ENCODE results near the gene DCAF5. TPM values are rescaled to one million over a fixed set of nuclear protein-coding genes. Genes with fewer than 3 reads are reported as not detected.

Gene DCAF5
- polyA plus RNA-seq, 4 donors = 55.6 to 62.9 (median 59.8) TPM

DNA sequence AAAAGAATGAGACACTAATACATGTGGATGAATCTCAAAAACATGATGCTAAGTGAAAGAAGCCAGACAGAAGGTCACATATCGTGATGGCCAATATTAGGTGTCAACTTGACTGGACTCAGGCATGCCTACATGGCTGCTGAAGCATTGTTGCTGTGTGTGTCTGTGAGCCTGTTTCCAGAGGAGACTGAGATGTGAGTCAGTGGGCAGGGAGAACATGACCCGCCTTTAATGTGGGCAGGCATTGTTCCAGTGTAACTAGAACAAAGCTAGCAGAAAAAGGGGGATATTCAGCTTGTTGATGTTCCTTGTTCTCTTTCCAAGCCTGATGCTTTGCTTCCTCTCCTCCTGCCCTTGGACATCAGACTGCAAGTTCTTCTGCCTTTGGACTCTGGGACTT, 47.6 kb downstream of the DCAF5 start:
- no peak for DNase-seq (ENCODE audit: low read depth in 4 of 4, low spot score in 3 of 4)

DNA sequence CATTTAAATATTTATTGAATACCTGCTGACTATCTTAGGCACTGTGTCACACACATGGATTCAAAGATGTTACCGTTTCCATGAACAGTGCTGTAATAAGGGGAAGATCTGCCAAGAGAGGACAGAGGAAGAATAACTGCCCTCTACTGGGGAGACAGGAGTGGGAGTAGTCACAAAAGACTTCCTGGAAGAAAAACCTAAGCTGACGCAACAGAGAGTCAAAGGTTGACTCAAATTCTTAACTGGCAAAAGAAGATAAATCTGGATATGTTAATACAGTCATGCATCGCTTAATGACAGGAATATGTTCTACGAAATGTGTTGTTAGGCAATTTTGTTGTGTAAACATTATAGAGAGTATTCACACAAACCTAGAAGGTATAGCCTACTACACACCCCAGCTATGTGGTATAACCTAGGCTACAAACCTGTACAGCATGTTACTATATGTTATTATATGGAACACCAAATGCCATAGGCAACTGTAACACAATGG, 51.5 kb downstream of the DCAF5 start:
- no peak for DNase-seq (ENCODE audit: low read depth in 4 of 4, low spot score in 3 of 4)

DNA sequence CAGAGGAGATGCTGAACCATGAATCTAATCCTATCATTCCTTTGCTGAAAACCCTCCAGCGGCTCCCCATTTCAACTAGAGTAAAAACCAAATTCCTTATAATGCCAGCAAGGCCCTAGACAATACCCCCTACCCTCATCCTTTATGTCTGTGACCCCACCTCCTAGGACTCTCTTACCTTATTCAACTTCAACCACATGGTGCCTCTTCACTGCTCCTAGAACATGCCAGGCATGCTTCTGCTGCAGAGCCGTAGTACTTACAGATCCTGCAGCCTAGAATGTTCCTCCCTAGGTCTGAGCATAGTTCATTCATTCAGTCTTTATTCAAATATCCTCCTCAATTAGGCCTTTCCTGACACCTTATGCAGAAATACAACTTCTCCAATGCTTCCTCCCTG, 54.9 kb downstream of the DCAF5 start:
- no peak for DNase-seq (ENCODE audit: low read depth in 4 of 4, low spot score in 3 of 4)

DNA sequence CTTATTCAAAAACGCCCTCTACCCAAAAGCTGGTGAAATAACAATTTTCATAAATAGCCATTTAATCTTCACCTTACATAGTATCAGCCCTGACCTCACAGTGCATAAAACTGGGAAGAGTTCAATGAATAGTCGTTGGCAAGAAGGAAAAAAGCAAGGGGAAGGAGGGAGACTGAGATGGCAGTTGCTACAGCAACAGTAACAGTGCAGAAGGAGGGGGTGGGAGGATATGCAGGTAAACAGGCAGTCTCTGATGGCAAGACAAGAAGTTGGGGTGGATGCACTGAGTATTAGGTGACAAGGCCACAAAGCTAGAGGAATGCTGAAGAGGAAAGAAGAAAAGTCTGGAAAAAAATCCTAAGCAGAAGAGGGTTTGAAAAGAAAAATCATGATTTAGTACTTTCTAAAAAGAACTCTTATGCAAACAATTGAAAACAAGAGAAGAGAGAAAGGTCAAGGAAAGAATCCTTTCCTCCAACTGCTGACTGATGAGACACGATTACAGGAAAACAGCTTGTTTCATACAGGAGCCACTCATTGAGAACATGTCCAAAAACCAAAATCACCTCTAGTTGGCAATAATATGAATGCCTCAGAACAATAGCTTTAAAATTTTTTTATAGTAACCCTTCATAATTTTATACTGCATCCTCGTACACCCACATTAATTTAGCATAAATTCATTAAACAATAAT, 56.0 kb downstream of the DCAF5 start:
- DNase-seq (ENCODE audit: low read depth in 4 of 4, low spot score in 3 of 4) = no peak

DNA sequence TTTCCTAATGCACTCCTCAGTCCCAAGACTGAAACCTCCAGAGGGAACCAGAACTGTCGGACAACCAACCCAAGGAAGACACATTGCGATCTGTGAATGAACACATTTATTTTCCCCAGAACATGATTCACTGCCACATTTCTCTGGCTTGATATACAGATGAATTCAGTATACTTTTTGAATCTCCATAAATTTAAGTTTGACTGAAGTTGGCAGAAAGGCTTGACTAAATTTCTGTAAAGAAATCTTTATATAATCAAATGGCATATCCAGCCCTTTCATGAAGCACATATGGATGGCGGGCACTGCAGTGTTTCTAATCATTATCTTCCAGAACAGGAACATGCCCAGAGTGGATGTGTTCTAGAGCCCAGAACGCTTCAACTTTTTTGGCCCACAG, 56.7 kb downstream of the DCAF5 start:
- DNase-seq (ENCODE audit: low read depth in 4 of 4, low spot score in 3 of 4) = no peak

DNA sequence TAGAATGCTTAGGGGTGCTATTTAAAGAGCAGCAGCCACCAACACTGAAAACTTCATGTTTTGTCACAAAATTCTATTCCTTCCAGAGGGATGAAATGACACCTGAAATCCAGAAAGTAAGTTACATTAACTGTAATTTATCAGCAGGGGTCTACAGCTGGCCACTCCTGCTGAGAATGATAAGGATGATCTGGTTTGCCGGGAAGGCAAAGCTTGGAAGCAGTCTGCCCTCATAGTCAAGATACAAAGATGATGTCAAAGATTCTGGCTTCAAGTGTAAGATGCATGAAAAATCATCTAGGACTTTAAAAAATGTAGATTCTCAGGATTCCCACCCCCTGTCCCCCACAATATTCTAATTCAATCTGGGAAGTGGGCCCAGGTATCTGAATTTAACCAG, 58.4 kb downstream of the DCAF5 start:
- DNase-seq (ENCODE audit: low read depth in 4 of 4, low spot score in 3 of 4) = no peak

DNA sequence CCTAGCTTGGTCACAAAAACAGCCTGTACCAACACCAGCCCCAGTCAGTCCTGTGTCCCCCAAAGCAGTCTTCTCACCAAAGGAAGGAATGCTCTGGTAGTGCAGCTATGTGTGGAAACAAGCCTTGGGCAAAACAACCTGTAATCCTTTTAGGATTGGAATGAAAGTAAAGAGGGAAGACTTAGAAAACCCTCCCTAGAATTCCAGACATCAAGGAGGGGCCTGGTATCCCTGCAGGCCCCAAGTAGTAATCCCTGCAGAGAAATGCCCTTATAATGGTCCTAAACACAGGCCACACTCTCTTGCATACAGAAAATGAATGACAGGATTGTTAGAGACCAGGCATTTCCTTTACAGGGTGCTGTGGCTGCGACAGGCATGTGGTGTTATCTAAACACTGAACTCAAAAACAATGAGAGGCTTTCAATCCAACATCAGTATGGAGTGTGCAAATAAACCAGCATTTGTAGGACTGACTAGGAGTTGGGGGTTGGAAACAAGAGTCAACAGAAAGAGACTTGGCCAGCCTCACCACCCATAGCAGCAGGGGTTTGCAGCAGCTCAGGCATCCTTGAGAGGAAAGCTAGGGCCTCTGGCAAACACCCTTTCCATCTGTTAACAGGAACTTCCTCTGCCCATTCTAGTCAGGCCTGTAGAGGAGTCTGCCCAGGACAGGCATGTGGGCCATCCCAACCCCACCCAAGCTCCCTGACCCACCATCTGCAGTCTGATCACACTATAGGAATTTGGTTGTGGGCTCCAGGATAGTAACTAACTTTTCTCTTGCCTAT, 59.1 kb downstream of the DCAF5 start:
- DNase-seq (ENCODE audit: low read depth in 4 of 4, low spot score in 3 of 4) = no peak

DNA sequence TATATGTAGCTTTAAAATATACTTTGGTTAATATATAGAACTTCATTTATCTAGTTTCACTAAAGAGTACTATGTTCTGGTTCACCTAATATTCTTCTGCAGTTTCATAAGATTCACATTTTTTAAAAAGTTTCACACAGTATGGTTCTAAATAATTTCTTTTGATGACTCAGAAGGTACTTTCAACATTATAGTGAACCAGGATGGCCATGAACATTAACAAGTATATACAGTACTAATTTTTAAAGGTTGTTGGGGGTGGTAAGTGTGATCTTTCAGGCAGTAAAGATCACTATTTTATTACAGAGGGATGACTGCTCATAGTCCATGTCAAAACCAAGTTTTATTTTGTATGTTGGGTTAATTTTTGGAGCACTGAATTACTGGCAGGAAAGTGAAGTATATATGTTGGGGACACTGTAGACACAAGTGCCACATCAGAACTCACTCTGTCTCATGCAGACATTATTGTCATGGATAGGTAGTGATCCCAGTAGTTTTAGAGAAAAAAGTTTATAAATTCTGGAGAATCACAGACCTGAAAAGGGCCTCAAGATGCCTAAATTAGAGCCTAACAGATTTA, 60.0 kb downstream of the DCAF5 start:
- DNase-seq (ENCODE audit: low read depth in 4 of 4, low spot score in 3 of 4) = no peak

DNA sequence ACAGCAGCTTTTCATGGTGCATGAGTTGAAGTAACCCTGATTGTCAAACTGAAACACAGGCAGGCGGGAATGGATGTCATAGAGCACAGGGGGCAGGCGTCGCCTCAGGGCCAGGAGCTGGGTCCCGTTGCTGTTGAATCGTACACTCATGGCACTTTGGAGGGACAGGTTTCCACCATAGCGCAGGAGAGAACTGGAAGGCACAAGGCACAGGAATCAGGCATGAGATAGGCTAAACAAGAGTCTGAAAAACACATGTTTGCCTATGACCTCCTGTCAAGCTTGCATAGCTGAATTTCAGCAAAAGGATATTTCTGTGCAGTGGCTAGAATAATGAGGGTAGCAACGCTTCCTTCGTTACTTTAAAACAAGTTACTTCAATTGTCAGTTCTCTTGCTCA, 61.2 kb downstream of the DCAF5 start:
- no peak for DNase-seq (ENCODE audit: low read depth in 4 of 4, low spot score in 3 of 4)

DNA sequence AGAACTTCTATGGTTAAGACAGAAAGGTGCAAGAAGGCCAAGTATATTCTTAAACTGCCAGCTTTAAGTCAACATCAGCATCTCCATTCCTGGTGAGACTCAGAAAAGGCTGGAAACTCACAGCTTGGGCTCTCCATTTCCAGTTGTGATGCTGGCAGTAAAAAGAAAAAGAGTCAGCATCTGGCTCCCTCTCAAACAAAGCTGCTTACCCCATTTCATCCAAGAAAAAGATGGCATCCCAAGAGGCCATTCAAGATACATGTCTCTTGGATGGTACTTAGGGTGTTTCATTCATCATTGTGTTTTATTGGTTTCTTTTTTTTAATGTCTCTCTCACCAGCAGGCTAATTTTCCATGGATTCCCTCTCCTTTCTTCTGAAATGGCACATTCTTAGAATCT, 61.9 kb downstream of the DCAF5 start:
- DNase-seq (ENCODE audit: low read depth in 4 of 4, low spot score in 3 of 4) = no peak

DNA sequence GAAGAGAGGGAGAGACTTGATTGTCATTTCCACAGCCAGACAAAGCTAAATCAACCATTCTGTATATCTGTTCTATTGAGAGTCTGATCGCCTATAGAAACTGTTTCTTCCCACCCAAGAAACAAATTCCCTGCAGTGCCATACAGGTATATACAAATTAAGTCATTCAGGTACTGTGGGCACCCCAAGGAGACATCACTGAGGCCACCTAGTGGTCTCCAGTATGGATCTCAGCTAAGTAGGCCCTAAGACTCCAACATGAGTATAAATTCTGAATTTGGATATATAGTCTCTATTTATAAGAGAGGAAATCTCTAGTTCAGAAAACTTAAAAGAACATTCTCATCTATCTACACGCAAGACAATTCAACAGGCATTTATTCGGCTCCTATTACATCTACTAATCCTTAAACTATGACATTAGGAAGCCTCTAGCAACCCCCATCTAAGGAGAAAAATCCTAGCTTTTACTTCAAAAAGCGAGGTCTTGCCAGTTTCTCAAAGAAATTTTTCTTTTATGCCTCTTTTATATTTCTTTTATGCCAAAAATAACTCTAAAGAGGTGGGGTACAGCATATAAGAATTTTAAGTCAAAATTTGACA, 62.6 kb downstream of the DCAF5 start:
- no peak for DNase-seq (ENCODE audit: low read depth in 4 of 4, low spot score in 3 of 4)

DNA sequence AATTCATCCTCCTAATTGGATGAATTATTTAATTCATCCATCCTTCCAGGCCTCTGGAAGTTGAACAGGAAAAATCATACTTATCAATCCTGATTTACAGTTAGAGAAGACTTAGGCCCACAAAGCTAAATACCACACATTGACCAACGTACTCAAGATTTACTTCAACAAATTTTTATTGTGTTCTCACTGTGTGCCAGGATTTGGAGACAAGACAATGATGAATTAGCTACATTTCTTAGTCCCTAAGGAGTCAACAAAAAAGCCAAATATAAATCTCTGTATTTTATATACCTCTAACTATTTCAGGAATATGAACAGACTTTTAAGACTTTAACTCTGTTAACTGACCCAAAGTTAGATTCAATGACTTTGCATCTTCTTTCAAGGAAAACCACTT, 63.9 kb downstream of the DCAF5 start:
- no peak for DNase-seq (ENCODE audit: low read depth in 4 of 4, low spot score in 3 of 4)

DNA sequence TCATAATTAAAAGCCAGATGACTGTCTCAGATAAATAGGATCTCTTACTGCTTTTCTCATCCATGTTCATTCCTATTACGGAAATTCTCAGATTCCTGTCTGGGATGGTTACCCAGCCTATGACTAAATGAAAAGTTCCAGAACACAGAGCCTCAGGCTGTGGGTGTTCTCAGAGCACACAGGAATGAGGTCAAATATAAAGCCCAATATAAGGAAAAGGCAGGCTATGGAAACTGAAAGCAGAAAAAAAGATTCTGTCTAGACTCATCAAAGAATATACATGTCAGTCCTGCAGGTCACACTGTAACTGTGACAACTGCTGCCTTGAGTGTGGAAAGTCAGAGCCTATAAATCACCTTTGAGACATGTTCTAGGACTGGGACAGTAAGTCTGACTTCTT, 64.3 kb downstream of the DCAF5 start:
- no peak for DNase-seq (ENCODE audit: low read depth in 4 of 4, low spot score in 3 of 4)

DNA sequence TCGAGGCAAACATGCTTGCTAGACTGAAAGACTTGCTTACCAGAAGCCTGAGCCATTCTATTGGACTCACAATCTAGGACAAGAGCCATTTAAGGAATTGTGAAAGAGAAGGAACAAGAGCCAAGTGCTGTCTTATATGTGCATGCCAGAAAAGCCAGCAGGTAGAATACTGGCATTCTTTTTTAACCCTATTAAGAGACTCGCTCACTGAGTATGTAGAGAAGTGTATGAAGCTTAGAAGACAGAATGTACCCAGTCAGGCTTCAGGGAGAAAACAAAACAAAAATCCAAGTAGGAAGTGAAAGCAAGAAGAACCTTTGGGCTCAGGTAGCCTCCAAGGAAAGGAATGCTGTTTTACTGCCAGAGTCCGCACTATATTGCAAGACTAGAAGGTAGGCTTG, 65.9 kb downstream of the DCAF5 start:
- no peak for DNase-seq (ENCODE audit: low read depth in 4 of 4, low spot score in 3 of 4)

DNA sequence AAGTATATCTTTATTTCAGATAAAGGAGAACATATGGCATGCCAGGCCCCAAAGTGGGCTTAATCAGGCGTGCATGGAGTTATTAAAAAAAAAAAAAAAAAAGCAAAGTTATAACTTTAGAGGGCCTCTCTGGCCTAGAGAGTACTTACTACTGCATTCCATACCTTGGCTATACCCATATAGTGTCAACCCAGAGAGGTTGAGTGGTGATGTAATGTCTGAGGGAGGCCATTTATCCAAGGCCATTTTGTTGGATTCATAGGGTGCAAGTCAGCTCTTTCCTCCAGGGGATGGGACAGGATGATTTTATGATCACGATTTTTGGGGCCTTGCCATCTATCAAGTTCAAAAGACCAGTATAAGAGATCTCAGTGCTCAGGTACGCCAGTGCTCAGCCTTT, 66.4 kb downstream of the DCAF5 start:
- no peak for DNase-seq (ENCODE audit: low read depth in 4 of 4, low spot score in 3 of 4)

DNA sequence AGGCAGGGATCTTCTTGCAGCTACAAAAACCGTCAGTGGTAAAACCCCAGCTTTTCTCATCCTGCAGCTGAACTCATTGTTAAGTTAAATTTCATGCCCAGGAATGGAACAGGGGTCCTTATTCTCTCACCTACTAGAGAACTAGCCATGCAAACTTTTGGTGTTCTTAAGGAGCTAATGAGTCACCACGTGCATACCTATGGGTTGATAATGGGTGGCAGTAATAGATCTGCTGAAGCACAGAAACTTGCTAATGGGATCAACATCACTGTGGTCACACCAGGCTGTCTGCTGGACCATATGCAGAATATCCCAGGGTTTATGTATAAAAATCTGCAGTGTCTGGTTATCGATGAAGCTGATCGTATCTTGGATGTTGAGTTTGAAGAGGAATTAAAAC, 68.9 kb downstream of the DCAF5 start:
- no peak for DNase-seq (ENCODE audit: low read depth in 4 of 4, low spot score in 3 of 4)

DNA sequence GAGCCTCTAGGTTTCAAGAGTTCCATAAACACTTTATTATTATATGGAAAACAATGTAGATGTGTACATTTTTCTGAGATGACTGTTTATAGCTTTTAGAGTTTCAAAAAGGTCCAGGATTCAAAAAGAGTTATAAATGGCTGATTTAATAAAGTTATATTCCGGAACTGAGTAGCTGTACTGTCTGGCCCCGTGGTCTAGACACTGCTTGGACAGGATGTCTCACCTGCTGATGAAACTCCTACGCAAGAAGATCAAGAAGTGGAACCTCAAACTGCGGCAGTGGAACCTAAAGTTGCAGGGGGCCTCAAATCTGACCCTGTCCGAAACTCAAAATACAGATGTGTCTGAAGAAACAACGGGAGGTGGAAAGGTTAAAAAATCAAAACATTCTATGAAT, 69.7 kb downstream of the DCAF5 start:
- DNase-seq (ENCODE audit: low read depth in 4 of 4, low spot score in 3 of 4) = no peak

DNA sequence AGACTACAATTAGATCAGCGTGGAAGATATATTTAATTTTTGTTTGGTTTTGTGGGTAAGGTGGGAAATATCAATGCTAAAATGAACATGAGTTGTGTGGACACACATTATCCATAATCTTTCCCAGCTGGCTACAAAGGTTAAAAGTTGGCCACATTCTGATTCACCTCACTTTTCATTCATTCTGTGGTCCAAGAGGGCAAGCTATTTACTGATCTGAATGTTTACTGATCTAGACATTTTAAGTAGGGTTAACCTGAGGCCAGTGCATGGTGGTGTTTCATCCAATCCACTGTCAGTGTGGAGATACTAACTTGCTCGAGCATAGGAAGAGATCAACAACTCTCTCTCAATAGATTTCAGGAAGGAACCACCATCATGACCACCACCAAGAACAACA, 71.6 kb downstream of the DCAF5 start:
- DNase-seq (ENCODE audit: low read depth in 4 of 4, low spot score in 3 of 4) = no peak

DNA sequence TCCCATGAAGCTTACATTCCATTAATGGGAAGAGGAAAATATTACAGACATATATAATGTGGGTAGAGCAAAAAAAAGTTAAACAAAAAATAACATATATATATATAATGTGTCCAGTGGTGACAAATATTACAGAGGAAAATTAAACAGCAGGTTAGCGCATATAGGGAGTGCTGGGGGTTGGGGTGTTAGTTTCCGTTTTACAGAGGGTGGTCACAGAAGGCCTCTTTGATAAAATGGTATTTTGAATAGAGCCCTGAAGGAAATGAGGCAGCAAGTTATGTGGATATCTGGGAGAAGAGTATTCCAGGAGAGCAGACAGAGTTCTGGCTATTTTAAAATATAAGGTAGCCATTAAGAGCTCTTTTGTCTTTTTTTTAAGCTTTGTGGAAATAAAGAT, 73.2 kb downstream of the DCAF5 start:
- no peak for DNase-seq (ENCODE audit: low read depth in 4 of 4, low spot score in 3 of 4)

DNA sequence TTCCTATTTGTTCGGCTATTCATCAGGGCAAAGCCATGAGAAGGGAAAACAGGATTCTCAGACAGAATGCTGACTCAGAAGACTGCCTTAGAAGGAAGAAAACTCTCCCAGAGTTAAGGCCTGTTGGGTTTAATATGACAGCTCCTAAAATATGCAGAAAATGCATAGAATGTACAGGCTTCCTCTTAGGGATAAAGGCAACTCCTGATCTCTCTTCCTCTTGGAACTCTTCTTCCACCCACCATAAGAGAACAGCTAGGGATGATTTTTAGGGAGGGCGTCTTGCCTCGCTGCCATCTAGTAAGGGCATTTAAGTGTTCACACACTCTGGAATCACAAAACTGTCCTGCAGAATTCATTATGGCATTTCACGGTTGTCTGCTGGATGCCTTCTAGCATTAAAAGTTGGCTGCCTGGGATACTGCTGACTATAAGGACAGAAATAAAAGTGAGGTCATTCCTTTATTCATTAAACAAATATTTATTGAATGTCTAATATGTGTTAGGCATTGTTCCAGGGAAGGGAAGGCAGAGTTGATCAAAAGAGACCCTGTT, 73.7 kb downstream of the DCAF5 start:
- no peak for DNase-seq (ENCODE audit: low read depth in 4 of 4, low spot score in 3 of 4)

DNA sequence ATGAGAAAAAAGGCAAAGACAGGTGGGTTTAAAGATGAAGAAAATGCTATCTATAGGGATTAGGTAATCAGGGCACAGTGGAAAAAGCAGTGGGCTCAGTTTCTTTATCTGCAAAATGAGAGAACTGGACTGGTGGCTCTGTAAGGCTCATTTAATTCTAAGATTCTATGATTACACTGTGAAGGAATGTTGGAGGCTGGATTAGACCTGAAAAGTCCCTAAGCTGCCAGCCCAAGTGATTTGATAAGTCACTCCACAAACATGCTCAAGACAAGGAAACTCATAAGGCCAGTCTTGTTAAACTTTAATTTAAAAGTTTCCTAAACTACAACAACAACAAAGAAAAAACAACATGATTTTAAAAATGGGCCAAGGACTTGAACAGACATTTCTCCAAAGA, 75.1 kb downstream of the DCAF5 start:
- DNase-seq (ENCODE audit: low read depth in 4 of 4, low spot score in 3 of 4) = no peak
